ENCODE data around the gene RBM38.

DNA sequence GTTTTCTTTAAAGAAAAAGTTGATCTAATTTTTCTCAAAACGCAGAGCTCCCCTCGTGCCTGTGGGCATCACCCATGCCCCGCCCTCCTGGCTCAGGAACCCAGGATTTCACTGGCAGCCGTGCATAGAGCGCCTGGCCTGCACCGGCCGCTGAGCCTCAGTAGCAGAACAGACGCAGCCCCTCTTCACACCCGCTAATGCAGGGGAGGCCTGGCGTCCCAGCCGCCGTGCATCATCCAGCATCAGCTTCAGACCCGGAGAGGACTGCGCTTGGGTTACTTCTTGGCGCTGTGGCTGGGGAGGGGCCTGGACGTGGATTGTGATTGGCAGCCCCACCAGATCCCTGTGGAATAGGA is 18.1 kb downstream of the RBM38 start:
- TF ChIP-seq, protein P1, sequence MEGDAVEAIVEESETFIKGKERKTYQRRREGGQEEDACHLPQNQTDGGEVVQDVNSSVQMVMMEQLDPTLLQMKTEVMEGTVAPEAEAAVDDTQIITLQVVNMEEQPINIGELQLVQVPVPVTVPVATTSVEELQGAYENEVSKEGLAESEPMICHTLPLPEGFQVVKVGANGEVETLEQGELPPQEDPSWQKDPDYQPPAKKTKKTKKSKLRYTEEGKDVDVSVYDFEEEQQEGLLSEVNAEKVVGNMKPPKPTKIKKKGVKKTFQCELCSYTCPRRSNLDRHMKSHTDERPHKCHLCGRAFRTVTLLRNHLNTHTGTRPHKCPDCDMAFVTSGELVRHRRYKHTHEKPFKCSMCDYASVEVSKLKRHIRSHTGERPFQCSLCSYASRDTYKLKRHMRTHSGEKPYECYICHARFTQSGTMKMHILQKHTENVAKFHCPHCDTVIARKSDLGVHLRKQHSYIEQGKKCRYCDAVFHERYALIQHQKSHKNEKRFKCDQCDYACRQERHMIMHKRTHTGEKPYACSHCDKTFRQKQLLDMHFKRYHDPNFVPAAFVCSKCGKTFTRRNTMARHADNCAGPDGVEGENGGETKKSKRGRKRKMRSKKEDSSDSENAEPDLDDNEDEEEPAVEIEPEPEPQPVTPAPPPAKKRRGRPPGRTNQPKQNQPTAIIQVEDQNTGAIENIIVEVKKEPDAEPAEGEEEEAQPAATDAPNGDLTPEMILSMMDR (IDR thresholded peaks at IDR 0.05): no peak
- no peak for TF ChIP-seq POLR2A (IDR thresholded peaks at IDR 0.05)
- TF ChIP-seq POLR2AphosphoS5 (IDR thresholded peaks at IDR 0.05; ENCODE audit: insufficient read depth in 1 of 2, low read depth in 1 of 2): no peak

Data from vagina (tissue), 2 donors.